ENCODE data around the gene PRKACA.

Gene PRKACA

GRCh38 chr19:14103310-14103709, 14.3 kb downstream of the PRKACA start:
- TF ChIP-seq CTCF (IDR thresholded peaks at IDR 0.05; ENCODE audit: insufficient read depth, low read depth, low read length, missing control alignments): no peak
- H3K4me3 ChIP-seq (ENCODE audit: low read depth, low read length): no peak overlapping the region
- no peak for DNase-seq (ENCODE audit: low read depth)

GRCh38 chr19:14102756-14103155, 14.8 kb downstream of the PRKACA start:
- H3K4me3 ChIP-seq (ENCODE audit: low read depth, low read length): no peak overlapping the region
- TF ChIP-seq CTCF (IDR thresholded peaks at IDR 0.05; ENCODE audit: insufficient read depth, low read depth, low read length, missing control alignments): no peak
- no peak for DNase-seq (ENCODE audit: low read depth)

GRCh38 chr19:14102102-14102696, 15.4 kb downstream of the PRKACA start:
- no peak for DNase-seq (ENCODE audit: low read depth)
- H3K4me3 ChIP-seq (ENCODE audit: low read depth, low read length): no peak overlapping the region
- TF ChIP-seq CTCF (IDR thresholded peaks at IDR 0.05; ENCODE audit: insufficient read depth, low read depth, low read length, missing control alignments): no peak

DNA sequence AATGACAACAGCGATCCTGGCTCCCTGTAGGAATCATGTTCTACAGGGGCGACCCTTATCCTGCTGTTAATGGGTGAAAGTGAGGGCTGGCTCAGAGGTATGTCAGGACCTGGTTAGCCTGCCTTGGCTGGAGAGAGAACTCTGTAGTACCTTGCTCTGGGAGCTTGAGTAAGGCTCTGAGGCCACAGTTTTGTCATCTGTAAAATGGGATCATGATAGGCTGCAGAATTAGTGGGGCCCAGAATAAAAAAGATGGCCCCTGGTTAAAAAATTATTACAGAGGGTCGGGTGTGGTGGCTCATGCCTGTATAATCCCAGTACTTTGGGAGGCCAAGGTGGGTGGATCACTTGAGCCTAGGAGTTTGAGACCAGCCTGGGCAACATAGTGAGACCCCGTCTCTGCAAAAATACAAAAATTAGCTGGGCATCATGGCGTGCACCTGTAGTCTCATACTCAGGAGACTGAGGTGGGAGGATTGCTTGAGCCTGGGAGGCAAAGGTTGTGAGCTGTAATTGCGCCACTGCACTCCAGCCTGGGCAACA, 16.5 kb downstream of the PRKACA start:
- H3K4me3 ChIP-seq (ENCODE audit: low read depth, low read length): no peak overlapping the region
- DNase-seq (ENCODE audit: low read depth): no peak

DNA sequence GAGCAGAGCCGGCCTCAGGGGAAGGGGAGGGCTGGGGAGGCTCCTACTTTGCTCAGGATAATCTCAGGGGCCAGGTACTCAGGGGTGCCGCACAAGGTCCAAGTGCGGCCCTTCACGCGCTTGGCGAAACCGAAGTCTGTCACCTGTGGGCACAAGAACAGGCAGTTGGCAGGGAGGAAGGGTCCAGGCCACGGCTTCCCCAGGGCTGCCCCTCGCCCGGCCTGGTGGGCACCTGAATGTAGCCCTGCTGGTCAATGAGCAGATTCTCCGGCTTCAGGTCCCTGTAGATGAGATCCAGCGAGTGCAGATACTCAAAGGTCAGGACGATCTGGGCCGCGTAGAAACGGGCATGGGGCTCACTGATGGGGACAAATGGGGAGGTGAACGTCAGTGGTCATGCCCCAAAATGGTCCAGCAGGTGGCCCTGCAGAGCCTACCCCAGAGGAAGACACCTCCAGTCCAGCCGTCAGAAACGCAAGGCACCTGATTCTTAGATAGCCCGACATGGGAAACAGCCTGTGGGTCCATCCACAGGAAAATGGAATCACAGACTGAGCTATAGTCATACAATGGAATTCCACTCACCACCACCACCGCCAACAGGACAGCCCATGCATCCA, 19.9 kb downstream of the PRKACA start:
- no peak overlapping the region for H3K4me3 ChIP-seq (ENCODE audit: low read depth, low read length)
- no peak for TF ChIP-seq CTCF (IDR thresholded peaks at IDR 0.05; ENCODE audit: insufficient read depth, low read depth, low read length, missing control alignments)
- DNase-seq (ENCODE audit: low read depth): no peak

More for the DNA sequence above, 16.5 kb downstream of the PRKACA start:
- TF ChIP-seq CTCF (IDR thresholded peaks at IDR 0.05; ENCODE audit: insufficient read depth, low read depth, low read length, missing control alignments): no peak

GRCh38 chr19:14096272-14096992, 21.1 kb downstream of the PRKACA start:
- TF ChIP-seq CTCF (IDR thresholded peaks at IDR 0.05; ENCODE audit: insufficient read depth, low read depth, low read length, missing control alignments): no peak
- no peak overlapping the region for H3K4me3 ChIP-seq (ENCODE audit: low read depth, low read length)
- DNase-seq (ENCODE audit: low read depth): no peak

Measured in GM12865 (cell line).